Measurements from ENCODE around the gene DOHH. TPM values are rescaled to one million over a fixed set of nuclear protein-coding genes. Genes with fewer than 3 reads are reported as not detected.

Gene DOHH
- total and polyA plus RNA-seq, 2 experiments from 2014 or later, result 15.0 to 20.4 TPM

- TF ChIP-seq EZH2phosphoT487 (IDR thresholded peaks at IDR 0.05; ENCODE audit: insufficient read depth, low read depth), result no peak
- H2AFZ ChIP-seq, result no peak overlapping the region
- H3K9me2 ChIP-seq (ENCODE audit: insufficient read depth), result no peaks in the 10 kb centered on the region
- H3K36me3 ChIP-seq (ENCODE audit: low read depth), result no peaks in the 10 kb centered on the region
- 0 out of 2 replicates have a peak, but pooled peaks cover 3% of the 10 kb centered on the region for H3F3A ChIP-seq (ENCODE audit: insufficient read depth)
- H3K4me2 ChIP-seq (ENCODE audit: unreplicated experiment), result no peak overlapping the region
- H4K20me1 ChIP-seq (ENCODE audit: insufficient read depth), result no peaks in the 10 kb centered on the region
- H3K9me3 ChIP-seq (ENCODE audit: low read depth), result no peaks in the 10 kb centered on the region
- no peak overlapping the region for H3K4me3 ChIP-seq
- DNase-seq, result no peak
- no peak overlapping the region for H3K27ac ChIP-seq
- in situ Hi-C loops (cut with MboI), result loop anchor here (5.0 kb wide), 1 partner anchor 147 kb away; no protein-coding TSS in a partner anchor
- no peak overlapping the region for H3K9ac ChIP-seq
- no peaks in the 10 kb centered on the region for H3K79me2 ChIP-seq (ENCODE audit: insufficient read depth)
- 68 to 74% methylated on average over 8 of the region's 8 CpGs for WGBS, 2 experiments (ENCODE audit: low coverage in 1 of 2, low lambda C conversion rate in 2 of 2, missing lambda C conversion rate in 2 of 2)
- no peaks in the 10 kb centered on the region for H3K27me3 ChIP-seq (replicated peaks; ENCODE audit: insufficient read depth)
- no peaks in the 10 kb centered on the region for H3K4me1 ChIP-seq (ENCODE audit: insufficient read depth)
Observed at GRCh38 chr19:3474010-3474409, 26.5 kb downstream of the DOHH start.

DNA sequence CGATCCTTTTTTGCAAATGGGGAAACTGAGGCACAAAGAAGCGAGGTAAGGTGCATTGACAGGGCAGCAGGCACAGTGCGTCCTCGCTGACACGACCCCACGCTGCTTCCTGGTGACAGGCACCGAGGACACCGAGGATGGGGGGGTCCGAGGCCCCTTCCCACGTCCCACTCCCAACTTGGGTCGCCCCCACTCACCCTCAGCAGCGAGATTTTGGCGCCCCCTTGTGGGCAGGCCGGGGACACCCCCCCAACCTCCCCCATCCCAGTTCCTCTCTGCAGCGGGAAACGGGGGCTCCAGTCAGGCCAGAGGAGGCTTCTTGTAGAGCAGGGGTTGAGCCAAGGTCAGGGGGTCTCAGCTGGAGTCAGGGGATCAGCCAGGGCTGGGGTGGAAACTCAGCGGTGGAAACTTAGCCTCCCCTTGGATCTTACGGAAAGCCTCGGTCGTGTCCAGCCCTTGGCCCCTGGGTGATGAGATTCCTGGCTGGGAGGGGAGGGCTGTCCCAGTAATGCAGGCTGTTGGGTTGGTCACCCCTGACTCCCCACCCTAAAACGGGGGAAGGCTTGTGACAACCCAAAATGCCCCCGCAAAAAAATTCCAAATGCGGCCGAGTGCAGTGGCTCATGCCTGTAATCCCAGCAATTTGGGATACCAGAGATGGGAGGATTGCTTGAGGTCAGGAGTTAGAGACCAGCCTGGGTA is 28.4 kb downstream of the DOHH start:
- no peak overlapping the region for H3K4me2 ChIP-seq (ENCODE audit: unreplicated experiment)
- H4K20me1 ChIP-seq (ENCODE audit: insufficient read depth), result no peaks in the 10 kb centered on the region
- H3K27me3 ChIP-seq (replicated peaks; ENCODE audit: insufficient read depth), result no peaks in the 10 kb centered on the region
- no peak overlapping the region for H3K27ac ChIP-seq
- H2AFZ ChIP-seq, result no peak overlapping the region
- H3K9me2 ChIP-seq (ENCODE audit: insufficient read depth), result no peaks in the 10 kb centered on the region
- no peak for DNase-seq
- H3F3A ChIP-seq (ENCODE audit: insufficient read depth), result 0 out of 2 replicates have a peak, but pooled peaks cover 3% of the 10 kb centered on the region
- H3K4me1 ChIP-seq (ENCODE audit: insufficient read depth), result no peaks in the 10 kb centered on the region
- H3K79me2 ChIP-seq (ENCODE audit: insufficient read depth), result no peaks in the 10 kb centered on the region
- no peaks in the 10 kb centered on the region for H3K9me3 ChIP-seq (ENCODE audit: low read depth)
- no peak overlapping the region for H3K4me3 ChIP-seq
- H3K9ac ChIP-seq, result no peak overlapping the region; the same call in 1 of the 2 replicates
- TF ChIP-seq EZH2 (IDR thresholded peaks at IDR 0.05; ENCODE audit: insufficient read depth, poor library complexity, severe bottlenecking), result no peak
- no peak for TF ChIP-seq EZH2phosphoT487 (IDR thresholded peaks at IDR 0.05; ENCODE audit: insufficient read depth, low read depth)
- in situ Hi-C loops (cut with MboI), result loop anchor here (5.0 kb wide), 1 partner anchor 145 kb away; no protein-coding TSS in a partner anchor
- WGBS, 2 experiments (ENCODE audit: low coverage in 1 of 2, low lambda C conversion rate in 2 of 2, missing lambda C conversion rate in 2 of 2), result 15 to 16% methylated on average over 18 to 24 of the region's 24 CpGs
- no peaks in the 10 kb centered on the region for H3K36me3 ChIP-seq (ENCODE audit: low read depth)

- DNase-seq, result peak; percentile 36
- Histone ChIP-seq H2AFZ (no peak overlapping the region), H3K9me2 (ENCODE audit: insufficient read depth) (no peaks in the 10 kb centered on the region), H3K9me3 (ENCODE audit: low read depth) (no peaks in the 10 kb centered on the region), H3K27ac (no peak overlapping the region), H3K79me2 (ENCODE audit: insufficient read depth) (peaks cover 3% of the 10 kb centered on the region; the same call in 1 of the 2 replicates), H3F3A (ENCODE audit: insufficient read depth) (0 out of 2 replicates have a peak, but pooled peaks cover 3% of the 10 kb centered on the region), H4K20me1 (ENCODE audit: insufficient read depth) (no peaks in the 10 kb centered on the region), H3K4me1 (ENCODE audit: insufficient read depth) (no peaks in the 10 kb centered on the region), H3K27me3 (replicated peaks; ENCODE audit: insufficient read depth) (no peaks in the 10 kb centered on the region), H3K36me3 (ENCODE audit: low read depth) (no peaks in the 10 kb centered on the region), H3K4me2 (ENCODE audit: unreplicated experiment) (no peak overlapping the region), H3K4me3 (no peak overlapping the region), H3K9ac (no peak overlapping the region)
- in situ Hi-C loops (cut with MboI), result loop anchor here (5.0 kb wide), 1 partner anchor 143 kb away; no protein-coding TSS in a partner anchor
- TF ChIP-seq EZH2phosphoT487 (IDR thresholded peaks at IDR 0.05; ENCODE audit: insufficient read depth, low read depth), result no peak
- TF ChIP-seq EZH2 (IDR thresholded peaks at IDR 0.05; ENCODE audit: insufficient read depth, poor library complexity, severe bottlenecking), result no peak
- WGBS, 2 experiments (ENCODE audit: low coverage in 1 of 2, low lambda C conversion rate in 2 of 2, missing lambda C conversion rate in 2 of 2), result 52 to 55% methylated on average over 10 to 11 of the region's 11 CpGs
Observed at GRCh38 chr19:3470500-3471128, 29.9 kb downstream of the DOHH start.

DNA sequence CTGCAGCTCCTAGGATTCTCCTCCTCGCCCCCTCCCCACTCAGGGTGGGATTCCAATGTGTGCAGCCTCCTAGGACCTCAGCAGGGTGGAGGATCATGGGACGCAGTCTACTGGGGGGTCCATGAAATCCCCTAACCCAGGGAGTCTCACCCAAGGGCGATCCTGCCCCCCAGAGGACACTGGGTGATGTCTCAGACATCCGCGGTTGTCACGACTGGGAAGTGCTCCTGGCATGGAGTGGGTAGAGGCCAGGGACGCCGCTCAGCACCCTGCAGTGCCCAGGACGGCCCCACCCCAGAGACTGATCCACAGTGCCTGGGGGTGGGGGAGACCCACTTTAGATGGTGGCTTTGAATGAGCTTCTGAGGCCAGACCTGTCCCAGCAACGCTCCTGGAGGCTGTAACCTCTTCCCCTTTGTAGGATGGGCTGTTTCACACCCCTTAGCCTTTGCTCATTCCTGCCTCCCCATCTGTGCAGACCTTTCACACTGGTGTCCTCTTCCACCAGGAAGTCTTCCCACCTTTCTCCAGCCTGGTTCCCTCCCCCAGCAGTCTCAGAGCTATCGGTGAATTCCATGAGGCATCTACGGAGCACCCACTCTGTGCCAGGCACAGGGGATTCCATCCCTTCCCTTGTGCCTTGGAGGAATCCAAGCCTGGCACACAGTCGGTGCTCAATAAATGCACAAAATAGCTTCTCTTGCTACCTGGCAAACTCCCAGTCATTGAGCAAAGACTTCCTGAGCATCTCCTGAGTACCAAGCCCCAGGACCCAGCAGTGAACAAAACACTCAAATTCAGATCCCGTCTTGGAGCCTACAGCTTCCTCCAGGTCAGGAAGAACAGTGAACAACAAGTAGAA is 30.6 kb downstream of the DOHH start:
- H4K20me1 ChIP-seq (ENCODE audit: insufficient read depth), result no peaks in the 10 kb centered on the region
- no peaks in the 10 kb centered on the region for H3K27me3 ChIP-seq (replicated peaks; ENCODE audit: insufficient read depth)
- H3K4me3 ChIP-seq, result no peak overlapping the region
- H3K9me2 ChIP-seq (ENCODE audit: insufficient read depth), result no peaks in the 10 kb centered on the region
- no peak overlapping the region for H3K4me2 ChIP-seq (ENCODE audit: unreplicated experiment)
- no peak overlapping the region for H3K9ac ChIP-seq
- in situ Hi-C loops (cut with MboI), result loop anchor here (5.0 kb wide), 1 partner anchor 143 kb away; no protein-coding TSS in a partner anchor
- no peaks in the 10 kb centered on the region for H3K36me3 ChIP-seq (ENCODE audit: low read depth)
- DNase-seq, result no peak
- no peak overlapping the region for H3K27ac ChIP-seq
- H3F3A ChIP-seq (ENCODE audit: insufficient read depth), result 0 out of 2 replicates have a peak, but pooled peaks cover 3% of the 10 kb centered on the region
- no peak overlapping the region for H2AFZ ChIP-seq
- peaks cover 5% of the 10 kb centered on the region; the same call in 1 of the 2 replicates for H3K79me2 ChIP-seq (ENCODE audit: insufficient read depth)
- H3K4me1 ChIP-seq (ENCODE audit: insufficient read depth), result no peaks in the 10 kb centered on the region
- TF ChIP-seq EZH2phosphoT487 (IDR thresholded peaks at IDR 0.05; ENCODE audit: insufficient read depth, low read depth) (no peak), EZH2 (IDR thresholded peaks at IDR 0.05; ENCODE audit: insufficient read depth, poor library complexity, severe bottlenecking) (no peak)
- H3K9me3 ChIP-seq (ENCODE audit: low read depth), result no peaks in the 10 kb centered on the region
- 33 to 35% methylated on average over 14 of the region's 14 CpGs for WGBS, 2 experiments (ENCODE audit: low coverage in 1 of 2, low lambda C conversion rate in 2 of 2, missing lambda C conversion rate in 2 of 2)
